ENCODE results near the gene PLEKHH1. TPM values are rescaled to one million over a fixed set of nuclear protein-coding genes. Genes with fewer than 3 reads are reported as not detected.

PLEKHH1 gene
- polyA plus RNA-seq, 3 donors, result 0.23 TPM; not detected in 2

- H4K20me1 ChIP-seq (ENCODE audit: insufficient read depth, low read length), result no peaks in the 10 kb centered on the region
- H3K4me1 ChIP-seq (ENCODE audit: control insufficient read depth in 1 of 2, insufficient read depth in 2 of 2, low read length in 2 of 2), result peaks cover 25 to 32% of the 10 kb centered on the region in 2 donors
- intact Hi-C loops (cut with micrococcal nuclease), result no loop called here
- peaks cover 0 to 5% of the 10 kb centered on the region in 2 donors for H3K36me3 ChIP-seq (replicated peaks in 1 of 2; ENCODE audit: control insufficient read depth in 1 of 2, insufficient read depth in 2 of 2, low read length in 2 of 2)
- no peak overlapping the region for H3K9ac ChIP-seq (ENCODE audit: insufficient read depth, low read length, poor library complexity, severe bottlenecking)
- Mint-ChIP-seq H3K4me1 (peaks cover 52% of the 10 kb centered on the region), H3K9me3 (peaks cover 2 to 16% (median 12%) of the 10 kb centered on the region in 7 donors), H3K36me3 (peaks cover 4 to 14% of the 10 kb centered on the region in 2 donors), H3K27me3 (ENCODE audit: low read depth in 3 of 3) (peaks cover 0 to 3% (median 2%) of the 10 kb centered on the region in 3 donors), H3K27ac (no peak overlapping the region), H3K4me3 (no peak overlapping the region)
- DNase-seq, result no peak
- H3K4me2 ChIP-seq (replicated peaks; ENCODE audit: extremely low read depth, low read length, poor library complexity, severe bottlenecking), result no peak overlapping the region
- no peak overlapping the region for H3K4me3 ChIP-seq (replicated peaks in 1 of 3; ENCODE audit: low read depth in 2 of 3, low read length in 3 of 3)
- no peak overlapping the region for H3K27ac ChIP-seq (ENCODE audit: low read depth in 1 of 2, low read length in 2 of 2)
- no peak for TF ChIP-seq CTCF (IDR thresholded peaks at IDR 0.05)
- no peaks in the 10 kb centered on the region for H3K27me3 ChIP-seq (ENCODE audit: control insufficient read depth in 2 of 2, insufficient read depth in 2 of 2, low read length in 2 of 2)
- H3K9me3 ChIP-seq (replicated peaks in 1 of 2; ENCODE audit: control insufficient read depth in 1 of 2, insufficient read depth in 1 of 2, low read length in 2 of 2), result peaks cover 6 to 15% of the 10 kb centered on the region in 2 donors
- peaks cover 3% of the 10 kb centered on the region for H3K79me2 ChIP-seq (ENCODE audit: insufficient read depth, low read length)
- 94% methylated on average over 4 of the region's 9 CpGs for WGBS (ENCODE audit: insufficient coverage)
- H2AFZ ChIP-seq (ENCODE audit: insufficient read depth, low read depth, low read length, poor library complexity, severe bottlenecking), result no peak overlapping the region
Measured at GRCh38 chr14:67491741-67492507, 41.2 kb upstream of the PLEKHH1 start.

- H3K36me3 Mint-ChIP-seq, result peaks cover 3 to 8% of the 10 kb centered on the region in 2 donors
- intact Hi-C loops (cut with micrococcal nuclease), result no loop called here
- peaks cover 49% of the 10 kb centered on the region for H3K4me1 Mint-ChIP-seq
- Histone ChIP-seq H3K4me2 (replicated peaks; ENCODE audit: extremely low read depth, low read length, poor library complexity, severe bottlenecking) (no peak overlapping the region), H3K4me3 (replicated peaks in 1 of 3; ENCODE audit: low read depth in 2 of 3, low read length in 3 of 3) (no peak overlapping the region), H3K27ac (ENCODE audit: low read depth in 1 of 2, low read length in 2 of 2) (no peak overlapping the region), H3K9ac (ENCODE audit: insufficient read depth, low read length, poor library complexity, severe bottlenecking) (no peak overlapping the region), H3K4me1 (ENCODE audit: control insufficient read depth in 1 of 2, insufficient read depth in 2 of 2, low read length in 2 of 2) (peaks cover 20 to 26% of the 10 kb centered on the region in 2 donors), H3K9me3 (replicated peaks in 1 of 2; ENCODE audit: control insufficient read depth in 1 of 2, insufficient read depth in 1 of 2, low read length in 2 of 2) (peaks cover 6 to 15% of the 10 kb centered on the region in 2 donors), H4K20me1 (ENCODE audit: insufficient read depth, low read length) (no peaks in the 10 kb centered on the region), H3K36me3 (replicated peaks in 1 of 2; ENCODE audit: control insufficient read depth in 1 of 2, insufficient read depth in 2 of 2, low read length in 2 of 2) (no peaks in the 10 kb centered on the region), H3K79me2 (ENCODE audit: insufficient read depth, low read length) (no peaks in the 10 kb centered on the region), H2AFZ (ENCODE audit: insufficient read depth, low read depth, low read length, poor library complexity, severe bottlenecking) (no peak overlapping the region), H3K27me3 (ENCODE audit: control insufficient read depth in 2 of 2, insufficient read depth in 2 of 2, low read length in 2 of 2) (no peaks in the 10 kb centered on the region)
- no peak overlapping the region for H3K4me3 Mint-ChIP-seq
- H3K27me3 Mint-ChIP-seq (ENCODE audit: low read depth in 3 of 3), result peaks cover 0 to 3% (median 2%) of the 10 kb centered on the region in 3 donors
- TF ChIP-seq CTCF (IDR thresholded peaks at IDR 0.05), result no peak
- peak overlapping the region in 1 of 7 donors; percentile 65 for H3K27ac Mint-ChIP-seq
- H3K9me3 Mint-ChIP-seq, result peaks cover 2 to 16% (median 10%) of the 10 kb centered on the region in 7 donors
- DNase-seq, result no peak
- WGBS (ENCODE audit: insufficient coverage), result 100% methylated on average over 1 of the region's 3 CpGs
Measured at GRCh38 chr14:67492538-67492937, 40.6 kb upstream of the PLEKHH1 start.

All from CD14-positive monocyte (primary cell).